Dendritic cell treated with granulocyte-macrophage colony-stimulating factor and Interleukin-4, amounts not matched to agents 40 ng/mL and 50 ng/mL, for 4 days (primary cell): ENCODE measurements around the gene MED29.

Source experiments
- H3K27ac Mint-ChIP-seq: one replicate; pipeline ENCODE4 v1.8.0; 2022; ENCODE audit warnings: mild to moderate bottlenecking, mixed read lengths
- H3K27me3 Mint-ChIP-seq: one replicate; pipeline ENCODE4 v1.8.0; 2022; ENCODE audit warnings: mild to moderate bottlenecking, mixed read lengths
- H3K36me3 Mint-ChIP-seq: one replicate; pipeline ENCODE4 v1.8.0; 2022; ENCODE audit warnings: low read depth, mixed read lengths
- H3K4me1 Mint-ChIP-seq: one replicate; pipeline ENCODE4 v1.8.0; 2022; ENCODE audit warnings: low read depth, mixed read lengths
- H3K4me3 Mint-ChIP-seq: one replicate; pipeline ENCODE4 v1.8.0; 2022; ENCODE audit warnings: mild to moderate bottlenecking, moderate library complexity, mixed read lengths
- H3K9me3 Mint-ChIP-seq: one replicate; pipeline ENCODE4 v1.8.0; 2022; ENCODE audit warnings: mixed read lengths
- intact Hi-C: fragments of 100-400 bp; cut with micrococcal nuclease; formaldehyde crosslinking; loops from one replicate; pipeline ENCODE4 v1.15.0; 2022

Gene MED29

GRCh38 chr19:39399668-39400050 lies 8.5 kb downstream of the MED29 start:
- Mint-ChIP-seq H3K9me3 (no peaks in the 10 kb centered on the region), H3K27ac (peak overlapping the region; percentile 99), H3K4me1 (peaks cover 86% of the 10 kb centered on the region), H3K4me3 (peak overlapping the region; percentile 35), H3K27me3 (no peaks in the 10 kb centered on the region), H3K36me3 (peaks cover 45% of the 10 kb centered on the region)
- intact Hi-C loops: loop anchor here (2.0 kb wide), 1 partner anchor 31 kb away; no protein-coding TSS in a partner anchor

GRCh38 chr19:39400061-39400460 lies 8.9 kb downstream of the MED29 start:
- intact Hi-C loops: no loop called here
- Mint-ChIP-seq H3K9me3 (no peaks in the 10 kb centered on the region), H3K36me3 (peaks cover 41% of the 10 kb centered on the region), H3K4me3 (no peak overlapping the region), H3K4me1 (peaks cover 87% of the 10 kb centered on the region), H3K27ac (peak overlapping the region; percentile 99), H3K27me3 (no peaks in the 10 kb centered on the region)

GRCh38 chr19:39401070-39401548 lies 9.9 kb downstream of the MED29 start:
- Mint-ChIP-seq H3K9me3 (no peaks in the 10 kb centered on the region), H3K4me3 (peak overlapping the region; percentile 17), H3K27ac (peak overlapping the region; percentile 98), H3K27me3 (no peaks in the 10 kb centered on the region), H3K36me3 (peaks cover 32% of the 10 kb centered on the region), H3K4me1 (peaks cover 88% of the 10 kb centered on the region)
- intact Hi-C loops: no loop called here

- intact Hi-C loops: no loop called here
- H3K27me3 Mint-ChIP-seq: no peaks in the 10 kb centered on the region
- peaks cover 92% of the 10 kb centered on the region for H3K4me1 Mint-ChIP-seq
- H3K27ac Mint-ChIP-seq: peak overlapping the region; percentile 98
- peaks cover 32% of the 10 kb centered on the region for H3K36me3 Mint-ChIP-seq
- no peaks in the 10 kb centered on the region for H3K9me3 Mint-ChIP-seq
- H3K4me3 Mint-ChIP-seq: peak overlapping the region; percentile 86
Observed at GRCh38 chr19:39401549-39402345, 10.6 kb downstream of the MED29 start.

GRCh38 chr19:39402346-39403300 lies 11.4 kb downstream of the MED29 start:
- no peaks in the 10 kb centered on the region for H3K27me3 Mint-ChIP-seq
- peaks cover 83% of the 10 kb centered on the region for H3K4me1 Mint-ChIP-seq
- no peaks in the 10 kb centered on the region for H3K9me3 Mint-ChIP-seq
- H3K4me3 Mint-ChIP-seq: peak overlapping the region; percentile 86
- intact Hi-C loops: no loop called here
- peaks cover 35% of the 10 kb centered on the region for H3K36me3 Mint-ChIP-seq
- H3K27ac Mint-ChIP-seq: peak overlapping the region; percentile 98

- Mint-ChIP-seq H3K9me3 (no peaks in the 10 kb centered on the region), H3K36me3 (peaks cover 45% of the 10 kb centered on the region), H3K27me3 (no peaks in the 10 kb centered on the region), H3K27ac (peak overlapping the region; percentile 98), H3K4me1 (peaks cover 73% of the 10 kb centered on the region), H3K4me3 (peak overlapping the region; percentile 86)
- intact Hi-C loops: no loop called here
Observed at GRCh38 chr19:39403331-39404312, 12.4 kb downstream of the MED29 start.

GRCh38 chr19:39405261-39405957 lies 14.2 kb downstream of the MED29 start:
- H3K4me3 Mint-ChIP-seq: peak overlapping the region; percentile 99
- peak overlapping the region; percentile 98 for H3K27ac Mint-ChIP-seq
- no peaks in the 10 kb centered on the region for H3K9me3 Mint-ChIP-seq
- peaks cover 52% of the 10 kb centered on the region for H3K36me3 Mint-ChIP-seq
- H3K4me1 Mint-ChIP-seq: peaks cover 61% of the 10 kb centered on the region
- intact Hi-C loops: no loop called here
- H3K27me3 Mint-ChIP-seq: no peaks in the 10 kb centered on the region

GRCh38 chr19:39405958-39406655 lies 14.9 kb downstream of the MED29 start:
- Mint-ChIP-seq H3K9me3 (no peaks in the 10 kb centered on the region), H3K27me3 (no peaks in the 10 kb centered on the region), H3K27ac (peak overlapping the region; percentile 98), H3K36me3 (peaks cover 59% of the 10 kb centered on the region), H3K4me1 (peaks cover 63% of the 10 kb centered on the region), H3K4me3 (peak overlapping the region; percentile 99)
- intact Hi-C loops: loop anchor here (1.0 kb wide), 1 partner anchor 8 kb away; no protein-coding TSS in a partner anchor

- Mint-ChIP-seq H3K27ac (peak within 1 kb of the TSS; percentile 98), H3K4me1 (peaks cover 61% of the 10 kb centered on the region), H3K4me3 (peak within 1 kb of the TSS; percentile 99), H3K36me3 (peaks cover 62% of the 10 kb centered on the region), H3K27me3 (no peaks in the 10 kb centered on the region), H3K9me3 (no peaks in the 10 kb centered on the region)
- intact Hi-C loops: loop anchor here (1.0 kb wide), 1 partner anchor 9 kb away; no protein-coding TSS in a partner anchor
Observed at GRCh38 chr19:39406656-39407409, 15.7 kb downstream of the MED29 start, which contains the start of gene ZFP36. Gene ZFP36 (plus strand): TSS chr19:39406847. CDS start chr19:39406905, 58 bp downstream.

GRCh38 chr19:39407410-39407659 lies 16.2 kb downstream of the MED29 start:
- Mint-ChIP-seq H3K4me3 (peak overlapping the region; percentile 99), H3K27me3 (no peaks in the 10 kb centered on the region), H3K27ac (peak overlapping the region; percentile 98), H3K9me3 (no peaks in the 10 kb centered on the region), H3K36me3 (peaks cover 62% of the 10 kb centered on the region), H3K4me1 (peaks cover 56% of the 10 kb centered on the region)
- intact Hi-C loops: no loop called here

- Mint-ChIP-seq H3K36me3 (peaks cover 59% of the 10 kb centered on the region), H3K4me3 (peak overlapping the region; percentile 99), H3K27me3 (no peaks in the 10 kb centered on the region), H3K4me1 (peaks cover 51% of the 10 kb centered on the region), H3K9me3 (no peaks in the 10 kb centered on the region), H3K27ac (peak overlapping the region; percentile 98)
- intact Hi-C loops: no loop called here
Observed at GRCh38 chr19:39407660-39408391, 16.6 kb downstream of the MED29 start.
